ENCODE data around the gene MAPRE2.

The MAPRE2 gene

DNA sequence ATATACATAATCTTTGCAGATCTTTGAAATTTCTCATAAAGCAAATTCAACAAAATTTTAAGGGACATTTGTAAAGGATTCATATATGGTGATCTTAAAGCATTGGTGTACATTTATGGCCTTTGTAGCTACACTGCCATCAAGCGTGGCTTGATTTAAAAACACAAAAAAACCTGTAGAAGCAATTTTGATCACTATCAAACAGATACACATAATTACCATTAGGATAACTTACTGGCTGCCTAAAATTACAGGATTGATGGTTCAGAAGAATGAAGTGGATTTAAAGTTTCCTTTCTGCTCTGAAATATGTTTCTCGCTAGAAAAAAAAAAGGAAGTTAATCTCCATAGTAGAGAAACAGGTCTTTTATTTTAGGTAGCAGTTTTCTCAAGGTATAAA is 31.4 kb downstream of the MAPRE2 start:
- Histone ChIP-seq H3K4me1 (ENCODE audit: low read length) (no peaks in the 10 kb centered on the region), H3K9ac (ENCODE audit: low read length) (no peak overlapping the region), H3K9me2 (replicated peaks; ENCODE audit: insufficient read depth, low read length) (no peaks in the 10 kb centered on the region), H3K79me2 (ENCODE audit: low read length) (no peaks in the 10 kb centered on the region), H3K27ac (ENCODE audit: low read length) (no peak overlapping the region), H3K4me2 (ENCODE audit: low read depth, low read length) (no peak overlapping the region), H3K36me3 (replicated peaks; ENCODE audit: insufficient read depth, low read length) (no peaks in the 10 kb centered on the region), H3F3A (ENCODE audit: insufficient read depth, low read length) (no peaks in the 10 kb centered on the region), H4K20me1 (ENCODE audit: insufficient read depth, low read length) (no peaks in the 10 kb centered on the region), H3K9me3 (replicated peaks; ENCODE audit: insufficient read depth, low read length) (no peaks in the 10 kb centered on the region), H2AFZ (ENCODE audit: low read length) (no peak overlapping the region), H3K27me3 (replicated peaks; ENCODE audit: insufficient read depth, low read length) (no peaks in the 10 kb centered on the region), H3K4me3 (ENCODE audit: low read length) (no peak overlapping the region)
- TF ChIP-seq CTCF (IDR thresholded peaks at IDR 0.05; ENCODE audit: low read length): no peak
- TF ChIP-seq EZH2 (optimal IDR thresholded peaks at IDR 0.05; ENCODE audit: low read depth, low read length): no peak
- TF ChIP-seq EZH2phosphoT487 (IDR thresholded peaks at IDR 0.05; ENCODE audit: low read length): no peak
- no peak for DNase-seq

DNA sequence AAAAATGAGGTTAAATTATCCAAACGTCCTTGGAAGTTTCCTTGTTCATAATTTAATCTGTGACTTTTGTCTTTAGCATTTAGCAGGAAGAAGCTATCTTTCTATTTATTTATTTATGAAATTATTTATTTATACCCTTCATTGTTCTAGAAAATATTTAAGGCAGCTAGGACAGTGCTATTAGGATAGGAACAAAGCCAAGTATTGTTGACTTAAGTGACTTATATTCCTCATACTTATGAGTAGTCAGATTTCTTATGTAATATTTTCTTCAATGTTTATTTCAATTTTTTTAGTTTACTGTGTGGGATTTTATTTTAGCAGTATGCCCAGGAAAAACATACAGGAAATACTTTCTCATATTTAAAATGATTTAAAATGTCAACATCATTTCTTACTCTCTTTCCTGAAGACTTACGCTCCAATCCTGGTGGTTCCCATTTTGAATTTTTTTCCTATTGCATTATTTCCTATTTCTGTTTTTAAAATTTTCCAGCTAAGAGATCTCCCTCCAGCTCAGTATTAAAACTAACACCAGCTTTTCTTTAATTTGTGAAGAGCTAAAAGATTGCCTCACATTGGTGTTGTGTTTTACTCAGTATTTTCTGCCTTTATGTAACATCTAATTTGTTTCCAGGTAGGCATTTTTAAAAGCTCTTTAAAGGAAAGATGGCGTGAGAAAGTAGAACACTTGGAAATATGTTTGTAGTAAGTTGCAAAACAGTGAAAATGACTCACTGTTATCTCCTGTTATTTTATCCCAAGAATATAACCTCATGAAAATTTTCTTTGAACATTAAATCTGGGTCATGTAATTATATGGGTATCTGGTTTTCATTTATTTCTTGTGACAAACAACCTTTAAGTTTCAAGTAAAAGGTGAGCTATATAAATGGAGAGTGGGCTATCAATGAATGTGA is 32.2 kb downstream of the MAPRE2 start:
- Histone ChIP-seq H3K9me2 (replicated peaks; ENCODE audit: insufficient read depth, low read length) (no peaks in the 10 kb centered on the region), H3K27ac (ENCODE audit: low read length) (no peak overlapping the region), H4K20me1 (ENCODE audit: insufficient read depth, low read length) (no peaks in the 10 kb centered on the region)

GRCh38 chr18:35074581-35074980 is 33.4 kb downstream of the MAPRE2 start:
- H4K20me1 ChIP-seq (ENCODE audit: insufficient read depth, low read length): no peaks in the 10 kb centered on the region

More for the DNA sequence above, 32.2 kb downstream of the MAPRE2 start:
- Histone ChIP-seq H3K9ac (ENCODE audit: low read length) (no peak overlapping the region), H3K27me3 (replicated peaks; ENCODE audit: insufficient read depth, low read length) (no peaks in the 10 kb centered on the region), H3K4me2 (ENCODE audit: low read depth, low read length) (no peak overlapping the region), H3K36me3 (replicated peaks; ENCODE audit: insufficient read depth, low read length) (no peaks in the 10 kb centered on the region), H3K4me1 (ENCODE audit: low read length) (no peaks in the 10 kb centered on the region), H3K9me3 (replicated peaks; ENCODE audit: insufficient read depth, low read length) (no peaks in the 10 kb centered on the region), H3K4me3 (ENCODE audit: low read length) (no peak overlapping the region), H3K79me2 (ENCODE audit: low read length) (no peaks in the 10 kb centered on the region), H2AFZ (ENCODE audit: low read length) (no peak overlapping the region), H3F3A (ENCODE audit: insufficient read depth, low read length) (no peaks in the 10 kb centered on the region)
- TF ChIP-seq EZH2phosphoT487 (IDR thresholded peaks at IDR 0.05; ENCODE audit: low read length): no peak
- no peak for TF ChIP-seq CTCF (IDR thresholded peaks at IDR 0.05; ENCODE audit: low read length)
- TF ChIP-seq EZH2 (optimal IDR thresholded peaks at IDR 0.05; ENCODE audit: low read depth, low read length): no peak
- DNase-seq: no peak

More at GRCh38 chr18:35074581-35074980, 33.4 kb downstream of the MAPRE2 start:
- no peaks in the 10 kb centered on the region for H3K4me1 ChIP-seq (ENCODE audit: low read length)
- no peaks in the 10 kb centered on the region for H3K79me2 ChIP-seq (ENCODE audit: low read length)
- no peaks in the 10 kb centered on the region for H3K27me3 ChIP-seq (replicated peaks; ENCODE audit: insufficient read depth, low read length)
- DNase-seq: no peak
- no peaks in the 10 kb centered on the region for H3K9me2 ChIP-seq (replicated peaks; ENCODE audit: insufficient read depth, low read length)
- H3K36me3 ChIP-seq (replicated peaks; ENCODE audit: insufficient read depth, low read length): no peaks in the 10 kb centered on the region
- no peak overlapping the region for H3K4me2 ChIP-seq (ENCODE audit: low read depth, low read length)
- H3K27ac ChIP-seq (ENCODE audit: low read length): no peak overlapping the region
- no peak overlapping the region for H3K4me3 ChIP-seq (ENCODE audit: low read length)
- no peak overlapping the region for H2AFZ ChIP-seq (ENCODE audit: low read length)
- TF ChIP-seq CTCF (IDR thresholded peaks at IDR 0.05; ENCODE audit: low read length) (no peak), EZH2phosphoT487 (IDR thresholded peaks at IDR 0.05; ENCODE audit: low read length) (no peak), EZH2 (optimal IDR thresholded peaks at IDR 0.05; ENCODE audit: low read depth, low read length) (no peak)
- H3K9me3 ChIP-seq (replicated peaks; ENCODE audit: insufficient read depth, low read length): no peaks in the 10 kb centered on the region
- no peaks in the 10 kb centered on the region for H3F3A ChIP-seq (ENCODE audit: insufficient read depth, low read length)
- no peak overlapping the region for H3K9ac ChIP-seq (ENCODE audit: low read length)
